ENCODE measurements around the gene SARNP.

GRCh38 chr12:55737581-55738122, 79.9 kb downstream of the SARNP start:
- no peak for TF ChIP-seq CEBPB (IDR thresholded peaks at IDR 0.05)
- no peak for TF ChIP-seq EGR1 (IDR thresholded peaks at IDR 0.05)
- no peak for TF ChIP-seq TCF12 (IDR thresholded peaks at IDR 0.05; ENCODE audit: low read depth)
- no peak for TF ChIP-seq YY1 (IDR thresholded peaks at IDR 0.05; ENCODE audit: low read depth)
- no peak for TF ChIP-seq EP300 (IDR thresholded peaks at IDR 0.05; ENCODE audit: borderline replicate concordance)
- no peak for TF ChIP-seq ZBTB7A (IDR thresholded peaks at IDR 0.05; ENCODE audit: low read depth)
- no peak for TF ChIP-seq FOXM1 (IDR thresholded peaks at IDR 0.05; ENCODE audit: borderline replicate concordance, low read depth)
- TF ChIP-seq RAD21 (IDR thresholded peaks at IDR 0.05; ENCODE audit: low read depth), result no peak
- no peak for TF ChIP-seq TAF1 (IDR thresholded peaks at IDR 0.05; ENCODE audit: low read depth)

Data from Ishikawa (cell line).